Ramos (cell line): ENCODE data around the gene RNF123.

ENCODE experiments used
- in situ Hi-C: fragments of 300-500 bp; cut with MboI; formaldehyde crosslinking; loops from one replicate; pipeline ENCODE4 v1.14.3; 2022; ENCODE audit warnings: low sequenced_read_pairs; ENCODE audit not compliant: unreplicated experiment

Gene RNF123

GRCh38 chr3:49700014-49700413 lies 10.7 kb downstream of the RNF123 start:
- in situ Hi-C loops = no loop called here

GRCh38 chr3:49700453-49701128 lies 11.2 kb downstream of the RNF123 start:
- in situ Hi-C loops = no loop called here

GRCh38 chr3:49701388-49702077 lies 12.2 kb downstream of the RNF123 start:
- in situ Hi-C loops = no loop called here

- in situ Hi-C loops = no loop called here
These were observed 13.3 kb downstream of the RNF123 start for GRCh38 chr3:49702672-49703071.

GRCh38 chr3:49703443-49703927 lies 14.1 kb downstream of the RNF123 start:
- in situ Hi-C loops = no loop called here

GRCh38 chr3:49703956-49704355 lies 14.6 kb downstream of the RNF123 start:
- in situ Hi-C loops = no loop called here

GRCh38 chr3:49704629-49705028 lies 15.3 kb downstream of the RNF123 start:
- in situ Hi-C loops = no loop called here

- in situ Hi-C loops = no loop called here
These were observed 16.1 kb downstream of the RNF123 start for GRCh38 chr3:49705390-49705960.

GRCh38 chr3:49706456-49707112 lies 17.2 kb downstream of the RNF123 start:
- in situ Hi-C loops = no loop called here

GRCh38 chr3:49707113-49707480 lies 17.7 kb downstream of the RNF123 start:
- in situ Hi-C loops = no loop called here

GRCh38 chr3:49709852-49710251 lies 20.5 kb downstream of the RNF123 start:
- in situ Hi-C loops = no loop called here

GRCh38 chr3:49711489-49711888 lies 22.1 kb downstream of the RNF123 start:
- in situ Hi-C loops = no loop called here

GRCh38 chr3:49712166-49712565 lies 22.8 kb downstream of the RNF123 start:
- in situ Hi-C loops = no loop called here

GRCh38 chr3:49712631-49713317 lies 23.4 kb downstream of the RNF123 start:
- in situ Hi-C loops = no loop called here

GRCh38 chr3:49713336-49714105 lies 24.2 kb downstream of the RNF123 start:
- in situ Hi-C loops = no loop called here

- in situ Hi-C loops = no loop called here
These were observed 25.6 kb downstream of the RNF123 start for GRCh38 chr3:49714728-49715550.

- in situ Hi-C loops = no loop called here
These were observed 26.3 kb downstream of the RNF123 start for GRCh38 chr3:49715611-49716121.

- in situ Hi-C loops = no loop called here
These were observed 26.8 kb downstream of the RNF123 start for GRCh38 chr3:49716169-49716568.
